Measurements from ENCODE around the gene LASP1. TPM values are rescaled to one million over a fixed set of nuclear protein-coding genes. Genes with fewer than 3 reads are reported as not detected.

The LASP1 gene
- polyA plus RNA-seq, 2 donors, result 26.5 to 33.0 TPM

DNA sequence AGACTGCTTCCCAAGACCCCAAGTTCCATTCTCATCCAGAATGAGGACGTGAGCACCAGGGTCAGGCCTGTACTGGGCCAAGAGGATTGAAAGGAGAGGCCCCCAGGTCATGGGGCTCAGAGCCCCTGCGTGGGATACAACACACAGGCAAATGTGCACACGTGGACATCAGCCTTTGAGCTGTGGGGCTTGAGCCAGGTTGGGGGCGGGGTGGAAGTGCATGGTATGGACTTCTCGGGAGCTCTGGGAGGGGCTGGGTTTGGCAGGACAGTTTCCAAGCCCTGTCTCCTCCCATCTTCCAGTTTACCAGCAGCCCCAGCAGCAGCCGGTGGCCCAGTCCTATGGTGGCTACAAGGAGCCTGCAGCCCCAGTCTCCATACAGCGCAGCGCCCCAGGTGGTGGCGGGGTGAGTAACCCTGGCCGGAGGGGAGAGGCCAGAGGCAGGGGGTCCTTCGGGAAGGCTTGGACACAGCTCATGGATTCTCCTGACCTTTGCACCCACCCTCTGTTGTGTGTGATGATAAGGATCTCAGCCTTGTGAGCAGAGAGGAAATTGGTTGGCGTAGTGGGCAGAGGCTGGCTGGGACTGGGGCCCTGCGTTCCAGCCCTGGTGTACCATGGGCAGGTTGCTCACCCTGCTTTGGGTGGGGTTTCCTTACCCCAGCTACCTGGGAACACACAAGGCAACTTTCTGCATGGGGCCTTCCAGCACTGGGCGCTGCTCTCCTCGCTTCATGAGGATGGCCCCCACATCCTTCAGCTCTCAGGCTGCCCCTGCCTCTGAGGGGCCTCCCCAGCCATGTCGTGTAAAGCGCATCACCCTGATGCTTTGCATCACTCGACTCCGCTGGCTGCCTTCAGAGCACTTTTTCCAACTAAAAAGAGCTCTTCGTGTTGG lies 45.1 kb downstream of the LASP1 start:
- H3K36me3 ChIP-seq (ENCODE audit: control insufficient read depth in 2 of 2, insufficient read depth in 2 of 2, low read length in 1 of 2), result peaks cover 8 to 58% of the 10 kb centered on the region in 2 donors
- no peak overlapping the region for H3K4me3 ChIP-seq (ENCODE audit: low read depth in 1 of 2, low read length in 2 of 2)
- H3K9me3 ChIP-seq (ENCODE audit: control insufficient read depth in 2 of 2, insufficient read depth in 1 of 2, low read depth in 1 of 2, low read length in 1 of 2), result no peaks in the 10 kb centered on the region
- peak overlapping the region in 1 of 2 donors; percentile 42 for H3K27ac ChIP-seq (ENCODE audit: low read depth in 2 of 2, low read length in 1 of 2)
- H3K27me3 ChIP-seq (ENCODE audit: control insufficient read depth in 1 of 2, insufficient read depth in 2 of 2, low read length in 2 of 2), result no peaks in the 10 kb centered on the region
- H3K4me1 ChIP-seq (ENCODE audit: control insufficient read depth in 2 of 2, insufficient read depth in 2 of 2, low read length in 1 of 2), result peaks cover 5 to 9% of the 10 kb centered on the region in 2 donors
- 78 to 85% methylated on average over 20 of the region's 20 CpGs for WGBS, 2 donors

DNA sequence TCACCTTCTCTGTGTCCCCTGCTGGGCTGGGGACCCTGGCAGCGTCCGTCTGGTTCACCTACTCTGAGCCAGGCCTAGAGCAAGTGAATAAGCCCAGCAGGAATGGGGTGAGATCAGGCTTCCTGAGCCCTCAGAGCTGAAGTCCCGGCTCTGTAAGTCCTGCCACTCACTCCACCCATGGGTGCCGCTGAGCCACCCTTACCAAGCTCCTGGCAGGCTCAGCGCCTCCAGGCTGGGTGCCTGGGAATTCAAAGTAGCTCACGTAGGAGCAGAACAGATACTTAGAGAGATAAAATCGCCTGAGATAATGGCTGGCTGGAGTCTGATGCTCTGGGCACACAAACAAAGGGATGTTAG lies 45.8 kb downstream of the LASP1 start:
- H3K27ac ChIP-seq (ENCODE audit: low read depth in 2 of 2, low read length in 1 of 2), result peak overlapping the region in 1 of 2 donors; percentile 42
- 80 to 91% methylated on average over 7 of the region's 7 CpGs for WGBS, 2 donors
- peaks cover 5 to 9% of the 10 kb centered on the region in 2 donors for H3K4me1 ChIP-seq (ENCODE audit: control insufficient read depth in 2 of 2, insufficient read depth in 2 of 2, low read length in 1 of 2)
- no peaks in the 10 kb centered on the region for H3K27me3 ChIP-seq (ENCODE audit: control insufficient read depth in 1 of 2, insufficient read depth in 2 of 2, low read length in 2 of 2)
- H3K4me3 ChIP-seq (ENCODE audit: low read depth in 1 of 2, low read length in 2 of 2), result no peak overlapping the region
- peaks cover 8 to 62% of the 10 kb centered on the region in 2 donors for H3K36me3 ChIP-seq (ENCODE audit: control insufficient read depth in 2 of 2, insufficient read depth in 2 of 2, low read length in 1 of 2)
- H3K9me3 ChIP-seq (ENCODE audit: control insufficient read depth in 2 of 2, insufficient read depth in 1 of 2, low read depth in 1 of 2, low read length in 1 of 2), result no peaks in the 10 kb centered on the region

DNA sequence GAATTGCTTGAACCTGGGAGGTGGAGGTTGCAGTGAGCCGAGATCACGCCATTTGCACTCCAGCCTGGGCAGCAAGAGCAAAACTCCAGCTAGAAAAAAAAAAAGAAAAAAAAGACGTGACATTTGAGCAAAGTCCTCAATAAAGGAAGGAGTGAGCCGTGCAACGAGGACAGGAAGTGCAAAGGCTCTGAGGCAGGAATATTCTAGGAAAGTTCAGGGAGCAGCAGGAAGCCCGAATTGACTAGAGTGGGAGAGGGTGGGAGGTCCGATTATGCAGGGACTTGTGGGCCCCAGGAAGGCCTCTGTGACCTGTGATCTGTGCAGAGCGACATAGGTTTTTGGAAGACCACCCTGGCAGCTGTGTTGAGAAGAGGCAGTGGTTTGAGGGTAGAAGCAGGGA lies 46.9 kb downstream of the LASP1 start:
- no peak overlapping the region for H3K4me3 ChIP-seq (ENCODE audit: low read depth in 1 of 2, low read length in 2 of 2)
- H3K9me3 ChIP-seq (ENCODE audit: control insufficient read depth in 2 of 2, insufficient read depth in 1 of 2, low read depth in 1 of 2, low read length in 1 of 2), result no peaks in the 10 kb centered on the region
- H3K27me3 ChIP-seq (ENCODE audit: control insufficient read depth in 1 of 2, insufficient read depth in 2 of 2, low read length in 2 of 2), result no peaks in the 10 kb centered on the region
- H3K36me3 ChIP-seq (ENCODE audit: control insufficient read depth in 2 of 2, insufficient read depth in 2 of 2, low read length in 1 of 2), result peaks cover 8 to 55% of the 10 kb centered on the region in 2 donors
- H3K4me1 ChIP-seq (ENCODE audit: control insufficient read depth in 2 of 2, insufficient read depth in 2 of 2, low read length in 1 of 2), result peaks cover 5 to 6% of the 10 kb centered on the region in 2 donors
- peak overlapping the region in 1 of 2 donors; percentile 54 for H3K27ac ChIP-seq (ENCODE audit: low read depth in 2 of 2, low read length in 1 of 2)
- 77 to 83% methylated on average over 8 of the region's 8 CpGs for WGBS, 2 donors

DNA sequence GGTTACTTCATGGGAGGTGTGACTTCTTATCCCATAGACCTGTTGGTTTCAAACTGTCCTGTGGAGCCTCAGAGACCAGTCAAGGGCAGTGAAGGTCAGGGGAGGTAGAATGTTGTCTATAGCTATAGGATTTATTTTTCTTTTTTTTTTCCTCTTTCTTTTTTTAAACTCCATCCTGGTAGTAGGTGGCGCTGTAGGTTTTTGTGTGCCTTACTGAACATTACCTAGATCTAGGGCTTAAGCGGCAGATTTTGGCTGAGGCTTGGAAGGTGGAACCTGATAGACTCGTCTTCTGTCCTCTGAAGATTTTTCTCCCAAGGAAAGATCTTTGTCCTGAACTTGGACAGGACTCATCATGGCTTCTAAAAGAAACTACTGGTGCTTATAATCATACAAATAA lies 47.4 kb downstream of the LASP1 start:
- H3K4me1 ChIP-seq (ENCODE audit: control insufficient read depth in 2 of 2, insufficient read depth in 2 of 2, low read length in 1 of 2), result peaks cover 2 to 4% of the 10 kb centered on the region in 2 donors
- H3K27ac ChIP-seq (ENCODE audit: low read depth in 2 of 2, low read length in 1 of 2), result peak overlapping the region in 1 of 2 donors; percentile 54
- WGBS, 2 donors, result 67 to 81% methylated on average over 3 of the region's 3 CpGs
- peaks cover 8 to 53% of the 10 kb centered on the region in 2 donors for H3K36me3 ChIP-seq (ENCODE audit: control insufficient read depth in 2 of 2, insufficient read depth in 2 of 2, low read length in 1 of 2)
- no peaks in the 10 kb centered on the region for H3K9me3 ChIP-seq (ENCODE audit: control insufficient read depth in 2 of 2, insufficient read depth in 1 of 2, low read depth in 1 of 2, low read length in 1 of 2)
- no peaks in the 10 kb centered on the region for H3K27me3 ChIP-seq (ENCODE audit: control insufficient read depth in 1 of 2, insufficient read depth in 2 of 2, low read length in 2 of 2)
- H3K4me3 ChIP-seq (ENCODE audit: low read depth in 1 of 2, low read length in 2 of 2), result no peak overlapping the region

DNA sequence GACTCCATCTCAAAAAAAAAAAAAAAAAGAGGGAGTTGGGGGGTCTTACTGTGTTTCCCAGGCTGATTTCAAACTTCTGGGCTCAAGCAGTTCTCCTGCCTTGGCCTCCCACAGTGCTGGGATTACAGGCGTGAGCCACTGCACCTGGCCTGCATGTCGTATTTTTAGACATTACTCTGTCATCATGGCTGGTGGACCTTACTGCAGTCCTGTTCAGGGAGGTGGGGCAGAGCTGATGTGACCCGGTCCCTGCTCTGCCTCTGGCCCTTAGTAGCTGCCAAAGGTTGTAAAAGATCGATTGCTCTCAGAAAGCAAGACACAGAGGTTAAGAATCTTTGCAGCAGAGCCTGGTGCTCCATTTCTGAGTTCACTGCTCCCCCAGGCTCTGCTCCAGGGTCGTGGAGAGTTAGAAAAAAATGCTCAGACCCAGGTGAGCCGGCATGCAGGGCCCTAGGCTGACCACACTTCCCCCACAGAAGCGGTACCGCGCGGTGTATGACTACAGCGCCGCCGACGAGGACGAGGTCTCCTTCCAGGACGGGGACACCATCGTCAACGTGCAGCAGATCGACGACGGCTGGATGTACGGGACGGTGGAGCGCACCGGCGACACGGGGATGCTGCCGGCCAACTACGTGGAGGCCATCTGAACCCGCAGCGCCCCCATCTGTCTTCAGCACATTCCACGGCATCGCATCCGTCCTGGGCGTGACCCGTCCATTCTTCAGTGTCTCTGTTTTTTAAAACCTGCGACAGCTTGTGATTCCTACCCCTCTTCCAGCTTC lies 48.5 kb downstream of the LASP1 start:
- no peaks in the 10 kb centered on the region for H3K27me3 ChIP-seq (ENCODE audit: control insufficient read depth in 1 of 2, insufficient read depth in 2 of 2, low read length in 2 of 2)
- H3K27ac ChIP-seq (ENCODE audit: low read depth in 2 of 2, low read length in 1 of 2), result no peak overlapping the region
- H3K4me1 ChIP-seq (ENCODE audit: control insufficient read depth in 2 of 2, insufficient read depth in 2 of 2, low read length in 1 of 2), result peaks cover 2 to 3% of the 10 kb centered on the region in 2 donors
- no peak overlapping the region for H3K4me3 ChIP-seq (ENCODE audit: low read depth in 1 of 2, low read length in 2 of 2)
- WGBS, 2 donors, result 85 to 86% methylated on average over 37 of the region's 37 CpGs
- H3K9me3 ChIP-seq (ENCODE audit: control insufficient read depth in 2 of 2, insufficient read depth in 1 of 2, low read depth in 1 of 2, low read length in 1 of 2), result no peaks in the 10 kb centered on the region
- H3K36me3 ChIP-seq (ENCODE audit: control insufficient read depth in 2 of 2, insufficient read depth in 2 of 2, low read length in 1 of 2), result peaks cover 8 to 49% of the 10 kb centered on the region in 2 donors

DNA sequence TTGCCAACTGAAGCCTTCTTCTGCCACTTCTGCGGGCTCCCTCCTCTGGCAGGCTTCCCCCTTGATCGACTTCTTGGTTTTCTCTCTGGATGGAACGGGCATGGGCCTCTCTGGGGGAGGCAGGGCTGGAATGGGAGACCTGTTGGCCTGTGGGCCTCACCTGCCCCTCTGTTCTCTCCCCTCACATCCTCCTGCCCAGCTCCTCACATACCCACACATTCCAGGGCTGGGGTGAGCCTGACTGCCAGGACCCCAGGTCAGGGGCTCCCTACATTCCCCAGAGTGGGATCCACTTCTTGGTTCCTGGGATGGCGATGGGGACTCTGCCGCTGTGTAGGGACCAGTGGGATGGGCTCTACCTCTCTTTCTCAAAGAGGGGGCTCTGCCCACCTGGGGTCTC lies 49.1 kb downstream of the LASP1 start:
- H3K9me3 ChIP-seq (ENCODE audit: control insufficient read depth in 2 of 2, insufficient read depth in 1 of 2, low read depth in 1 of 2, low read length in 1 of 2), result no peaks in the 10 kb centered on the region
- H3K27ac ChIP-seq (ENCODE audit: low read depth in 2 of 2, low read length in 1 of 2), result no peak overlapping the region
- H3K4me3 ChIP-seq (ENCODE audit: low read depth in 1 of 2, low read length in 2 of 2), result no peak overlapping the region
- H3K4me1 ChIP-seq (ENCODE audit: control insufficient read depth in 2 of 2, insufficient read depth in 2 of 2, low read length in 1 of 2), result peaks cover 2 to 3% of the 10 kb centered on the region in 2 donors
- peaks cover 8 to 47% of the 10 kb centered on the region in 2 donors for H3K36me3 ChIP-seq (ENCODE audit: control insufficient read depth in 2 of 2, insufficient read depth in 2 of 2, low read length in 1 of 2)
- 89 to 96% methylated on average over 5 of the region's 5 CpGs for WGBS, 2 donors
- H3K27me3 ChIP-seq (ENCODE audit: control insufficient read depth in 1 of 2, insufficient read depth in 2 of 2, low read length in 2 of 2), result no peaks in the 10 kb centered on the region

DNA sequence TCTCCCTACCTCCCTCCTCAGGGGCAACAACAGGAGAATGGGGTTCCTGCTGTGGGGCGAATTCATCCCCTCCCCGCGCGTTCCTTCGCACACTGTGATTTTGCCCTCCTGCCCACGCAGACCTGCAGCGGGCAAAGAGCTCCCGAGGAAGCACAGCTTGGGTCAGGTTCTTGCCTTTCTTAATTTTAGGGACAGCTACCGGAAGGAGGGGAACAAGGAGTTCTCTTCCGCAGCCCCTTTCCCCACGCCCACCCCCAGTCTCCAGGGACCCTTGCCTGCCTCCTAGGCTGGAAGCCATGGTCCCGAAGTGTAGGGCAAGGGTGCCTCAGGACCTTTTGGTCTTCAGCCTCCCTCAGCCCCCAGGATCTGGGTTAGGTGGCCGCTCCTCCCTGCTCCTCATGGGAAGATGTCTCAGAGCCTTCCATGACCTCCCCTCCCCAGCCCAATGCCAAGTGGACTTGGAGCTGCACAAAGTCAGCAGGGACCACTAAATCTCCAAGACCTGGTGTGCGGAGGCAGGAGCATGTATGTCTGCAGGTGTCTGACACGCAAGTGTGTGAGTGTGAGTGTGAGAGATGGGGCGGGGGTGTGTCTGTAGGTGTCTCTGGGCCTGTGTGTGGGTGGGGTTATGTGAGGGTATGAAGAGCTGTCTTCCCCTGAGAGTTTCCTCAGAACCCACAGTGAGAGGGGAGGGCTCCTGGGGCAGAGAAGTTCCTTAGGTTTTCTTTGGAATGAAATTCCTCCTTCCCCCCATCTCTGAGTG lies 49.6 kb downstream of the LASP1 start:
- Histone ChIP-seq H3K27ac (ENCODE audit: low read depth in 2 of 2, low read length in 1 of 2) (no peak overlapping the region), H3K4me3 (ENCODE audit: low read depth in 1 of 2, low read length in 2 of 2) (no peak overlapping the region), H3K4me1 (ENCODE audit: control insufficient read depth in 2 of 2, insufficient read depth in 2 of 2, low read length in 1 of 2) (peaks cover 2 to 3% of the 10 kb centered on the region in 2 donors), H3K36me3 (ENCODE audit: control insufficient read depth in 2 of 2, insufficient read depth in 2 of 2, low read length in 1 of 2) (peaks cover 4 to 41% of the 10 kb centered on the region in 2 donors), H3K27me3 (ENCODE audit: control insufficient read depth in 1 of 2, insufficient read depth in 2 of 2, low read length in 2 of 2) (no peaks in the 10 kb centered on the region), H3K9me3 (ENCODE audit: control insufficient read depth in 2 of 2, insufficient read depth in 1 of 2, low read depth in 1 of 2, low read length in 1 of 2) (no peaks in the 10 kb centered on the region)
- 96 to 97% methylated on average over 16 of the region's 16 CpGs for WGBS, 2 donors

DNA sequence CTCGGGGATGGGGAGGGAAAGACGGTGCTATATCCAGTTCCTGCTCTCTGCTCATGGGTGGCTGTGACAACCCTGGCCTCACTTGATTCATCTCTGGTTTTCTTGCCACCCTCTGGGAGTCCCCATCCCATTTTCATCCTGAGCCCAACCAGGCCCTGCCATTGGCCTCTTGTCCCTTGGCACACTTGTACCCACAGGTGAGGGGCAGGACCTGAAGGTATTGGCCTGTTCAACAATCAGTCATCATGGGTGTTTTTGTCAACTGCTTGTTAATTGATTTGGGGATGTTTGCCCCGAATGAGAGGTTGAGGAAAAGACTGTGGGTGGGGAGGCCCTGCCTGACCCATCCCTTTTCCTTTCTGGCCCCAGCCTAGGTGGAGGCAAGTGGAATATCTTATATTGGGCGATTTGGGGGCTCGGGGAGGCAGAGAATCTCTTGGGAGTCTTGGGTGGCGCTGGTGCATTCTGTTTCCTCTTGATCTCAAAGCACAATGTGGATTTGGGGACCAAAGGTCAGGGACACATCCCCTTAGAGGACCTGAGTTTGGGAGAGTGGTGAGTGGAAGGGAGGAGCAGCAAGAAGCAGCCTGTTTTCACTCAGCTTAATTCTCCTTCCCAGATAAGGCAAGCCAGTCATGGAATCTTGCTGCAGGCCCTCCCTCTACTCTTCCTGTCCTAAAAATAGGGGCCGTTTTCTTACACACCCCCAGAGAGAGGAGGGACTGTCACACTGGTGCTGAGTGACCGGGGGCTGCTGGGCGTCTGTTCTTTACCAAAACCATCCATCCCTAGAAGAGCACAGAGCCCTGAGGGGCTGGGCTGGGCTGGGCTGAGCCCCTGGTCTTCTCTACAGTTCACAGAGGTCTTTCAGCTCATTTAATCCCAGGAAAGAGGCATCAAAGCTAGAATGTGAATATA lies 50.8 kb downstream of the LASP1 start:
- WGBS, 2 donors, result 74% methylated on average over 9 of the region's 9 CpGs
- Histone ChIP-seq H3K36me3 (ENCODE audit: control insufficient read depth in 2 of 2, insufficient read depth in 2 of 2, low read length in 1 of 2) (peaks cover 1 to 30% of the 10 kb centered on the region in 2 donors), H3K27ac (ENCODE audit: low read depth in 2 of 2, low read length in 1 of 2) (peak overlapping the region in 1 of 2 donors; percentile 38), H3K4me3 (ENCODE audit: low read depth in 1 of 2, low read length in 2 of 2) (no peak overlapping the region), H3K9me3 (ENCODE audit: control insufficient read depth in 2 of 2, insufficient read depth in 1 of 2, low read depth in 1 of 2, low read length in 1 of 2) (no peaks in the 10 kb centered on the region), H3K4me1 (ENCODE audit: control insufficient read depth in 2 of 2, insufficient read depth in 2 of 2, low read length in 1 of 2) (peaks cover 2 to 3% of the 10 kb centered on the region in 2 donors), H3K27me3 (ENCODE audit: control insufficient read depth in 1 of 2, insufficient read depth in 2 of 2, low read length in 2 of 2) (no peaks in the 10 kb centered on the region)
